MM.1S (cell line): ENCODE results near the gene FOXL1.

Experiments used
- DNase-seq: peaks from one replicate; pipeline ENCODE4 v3.0.0-alpha.2; 2015
- H2AFZ ChIP-seq: fragments of 300-600 bp; sonication (generic); 2 replicates; pipeline ENCODE4 v1.6.0; 2016; ENCODE audit warnings: antibody characterized with exemption, low read length
- H3F3A ChIP-seq: fragments of 300-600 bp; sonication (generic); 2 replicates; pipeline ENCODE4 v1.6.1; 2016; ENCODE audit warnings: mild to moderate bottlenecking, antibody characterized with exemption, low read length, moderate library complexity, mixed read lengths; ENCODE audit not compliant: insufficient read depth
- H3K27ac ChIP-seq: fragments of 300-600 bp; sonication (generic); 2 replicates; pipeline ENCODE4 v1.5.1; 2016; ENCODE audit warnings: mild to moderate bottlenecking, low read length
- H3K27me3 ChIP-seq: fragments of 300-600 bp; sonication (generic); replicated peaks from 2 replicates; pipeline ENCODE4 v1.6.0; 2016; ENCODE audit warnings: low read length; ENCODE audit not compliant: insufficient read depth
- H3K36me3 ChIP-seq: fragments of 300-600 bp; sonication (generic); replicated peaks from 2 replicates; pipeline ENCODE4 v1.6.1; 2016; ENCODE audit warnings: mild to moderate bottlenecking, low read length, mixed read lengths; ENCODE audit not compliant: insufficient read depth
- H3K4me1 ChIP-seq: fragments of 300-600 bp; sonication (generic); 2 replicates; pipeline ENCODE4 v1.6.1; 2016; ENCODE audit warnings: low read length, mixed read lengths
- H3K4me2 ChIP-seq: fragments of 300-600 bp; sonication (generic); 2 replicates; pipeline ENCODE4 v1.6.0; 2016; ENCODE audit warnings: low read depth, low read length
- H3K4me3 ChIP-seq: fragments of 300-600 bp; sonication (generic); 2 replicates; pipeline ENCODE4 v1.5.1; 2016; ENCODE audit warnings: low read length, mixed read lengths
- H3K79me2 ChIP-seq: fragments of 300-600 bp; sonication (generic); 2 replicates; pipeline ENCODE4 v1.6.1; 2016; ENCODE audit warnings: mixed run types, low read length, mixed read lengths
- H3K9ac ChIP-seq: fragments of 300-600 bp; sonication (generic); 2 replicates; pipeline ENCODE4 v1.6.1; 2016; ENCODE audit warnings: low read length, mixed read lengths
- H3K9me2 ChIP-seq: fragments of 300-600 bp; sonication (generic); replicated peaks from 2 replicates; pipeline ENCODE4 v1.6.1; 2016; ENCODE audit warnings: mild to moderate bottlenecking, low read length, mixed read lengths; ENCODE audit not compliant: insufficient read depth
- H3K9me3 ChIP-seq: fragments of 300-600 bp; sonication (generic); replicated peaks from 2 replicates; pipeline ENCODE4 v1.6.1; 2016; ENCODE audit warnings: mild to moderate bottlenecking, low read length, mixed read lengths; ENCODE audit not compliant: insufficient read depth
- H4K20me1 ChIP-seq: fragments of 300-600 bp; sonication (generic); 2 replicates; pipeline ENCODE4 v1.6.1; 2016; ENCODE audit warnings: mild to moderate bottlenecking, low read length, moderate library complexity, mixed read lengths; ENCODE audit not compliant: insufficient read depth
- CTCF ChIP-seq: fragments of 300-600 bp; sonication (generic); IDR thresholded peaks from 2 replicates; pipeline ENCODE4 v1.5.1; 2016; ENCODE audit warnings: antibody characterized with exemption, low read length, mixed read lengths
- EZH2 ChIP-seq: fragments of 300-600 bp; sonication (generic); optimal IDR thresholded peaks from 2 replicates; pipeline ENCODE3; 2017; ENCODE audit warnings: low read depth, mild to moderate bottlenecking, antibody characterized with exemption, low read length, mixed read lengths
- EZH2phosphoT487 ChIP-seq: fragments of 300-600 bp; sonication (generic); IDR thresholded peaks from 2 replicates; pipeline ENCODE4 v1.6.1; 2018; ENCODE audit warnings: antibody characterized with exemption, low read length

FOXL1 gene

GRCh38 chr16:86584071-86584685 lies 5.8 kb downstream of the FOXL1 start:
- H2AFZ ChIP-seq: no peak overlapping the region
- no peaks in the 10 kb centered on the region for H3K9me3 ChIP-seq
- no peak overlapping the region for H3K4me3 ChIP-seq
- no peak overlapping the region for H3K27ac ChIP-seq
- H3K4me2 ChIP-seq: no peak overlapping the region
- no peaks in the 10 kb centered on the region for H3F3A ChIP-seq
- H3K36me3 ChIP-seq: no peaks in the 10 kb centered on the region
- peaks cover 47% of the 10 kb centered on the region for H3K27me3 ChIP-seq
- no peaks in the 10 kb centered on the region for H3K9me2 ChIP-seq
- no peak overlapping the region for H3K9ac ChIP-seq
- no peaks in the 10 kb centered on the region for H3K79me2 ChIP-seq
- no peaks in the 10 kb centered on the region for H4K20me1 ChIP-seq
- TF ChIP-seq CTCF: no peak
- TF ChIP-seq EZH2phosphoT487: no peak
- TF ChIP-seq EZH2: no peak
- no peaks in the 10 kb centered on the region for H3K4me1 ChIP-seq
- DNase-seq: no peak

GRCh38 chr16:86584726-86585721 lies 6.7 kb downstream of the FOXL1 start:
- Histone ChIP-seq H3K79me2 (no peaks in the 10 kb centered on the region), H3F3A (no peaks in the 10 kb centered on the region), H3K9me2 (no peaks in the 10 kb centered on the region), H3K27me3 (peaks cover 39% of the 10 kb centered on the region), H3K36me3 (no peaks in the 10 kb centered on the region), H3K4me3 (no peak overlapping the region; the same call in 1 of the 2 replicates), H3K4me1 (no peaks in the 10 kb centered on the region), H3K9ac (no peak overlapping the region), H2AFZ (no peak overlapping the region), H3K9me3 (no peaks in the 10 kb centered on the region), H4K20me1 (no peaks in the 10 kb centered on the region), H3K4me2 (peak overlapping the region; percentile 34; the same call in 1 of the 2 replicates), H3K27ac (no peak overlapping the region)
- TF ChIP-seq EZH2phosphoT487 (no peak), EZH2 (no peak), CTCF (no peak)
- DNase-seq: no peak

GRCh38 chr16:86585821-86586611 lies 7.7 kb downstream of the FOXL1 start:
- Histone ChIP-seq H3K27me3 (peaks cover 29% of the 10 kb centered on the region), H3K27ac (no peak overlapping the region)
- DNase-seq: no peak

More at GRCh38 chr16:86585821-86586611, 7.7 kb downstream of the FOXL1 start:
- no peaks in the 10 kb centered on the region for H3K9me3 ChIP-seq
- H3K9me2 ChIP-seq: no peaks in the 10 kb centered on the region
- no peaks in the 10 kb centered on the region for H3K4me1 ChIP-seq
- no peaks in the 10 kb centered on the region for H3K36me3 ChIP-seq
- no peaks in the 10 kb centered on the region for H4K20me1 ChIP-seq
- H3K79me2 ChIP-seq: no peaks in the 10 kb centered on the region
- no peak overlapping the region for H3K9ac ChIP-seq
- H3F3A ChIP-seq: no peaks in the 10 kb centered on the region
- TF ChIP-seq EZH2phosphoT487: no peak
- peak overlapping the region; percentile 34; the same call in 1 of the 2 replicates for H3K4me2 ChIP-seq
- H3K4me3 ChIP-seq: no peak overlapping the region; the same call in 1 of the 2 replicates
- no peak overlapping the region for H2AFZ ChIP-seq
